EL (cell line): Measurements from ENCODE around the gene STIM1.
A peak's percentile ranks its signal among the peaks of the same experiment; 100 is the strongest.

Experiments
- DNase-seq: peaks from one replicate; pipeline ENCODE4 v3.0.0-alpha.2; 2016

The STIM1 gene

DNA sequence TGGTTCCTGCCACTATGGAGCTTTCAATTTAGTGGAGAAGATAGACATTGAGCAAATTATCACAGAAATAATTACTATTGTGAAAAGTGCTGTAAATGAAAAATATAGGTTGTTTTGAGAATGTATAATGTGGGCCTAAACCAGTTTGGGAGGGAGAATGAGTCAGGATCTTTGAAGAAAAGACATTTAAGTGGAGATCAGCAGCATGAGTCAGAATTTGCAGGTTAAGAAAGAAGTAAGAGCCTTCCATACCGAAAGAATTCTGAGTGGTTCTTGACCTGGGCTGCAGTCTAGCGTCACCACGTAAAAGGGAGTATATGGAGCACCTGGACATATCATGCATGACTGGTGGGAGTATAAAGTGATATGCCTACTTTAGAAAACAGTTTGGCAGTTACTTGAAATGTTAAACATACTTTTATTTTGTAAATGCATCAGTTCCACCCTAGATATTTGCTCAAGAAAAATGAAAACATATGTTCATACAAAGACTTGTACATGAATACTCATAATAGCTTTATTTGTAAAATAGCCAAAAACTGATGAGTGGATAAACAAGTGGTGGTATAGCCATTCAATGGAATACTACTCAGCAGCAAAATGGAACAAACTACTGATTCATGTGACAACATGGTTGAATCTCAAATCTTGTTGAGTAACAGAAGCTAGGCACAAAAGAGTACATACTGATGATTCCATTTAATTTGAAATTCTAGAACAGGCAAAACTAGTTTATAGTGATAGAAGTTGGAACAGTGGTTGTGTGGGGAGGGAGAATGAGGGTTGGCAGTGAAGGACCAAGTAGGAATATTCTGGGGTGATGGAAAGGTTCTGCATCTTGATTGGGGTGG is 99.2 kb downstream of the STIM1 start:
- no peak for DNase-seq

DNA sequence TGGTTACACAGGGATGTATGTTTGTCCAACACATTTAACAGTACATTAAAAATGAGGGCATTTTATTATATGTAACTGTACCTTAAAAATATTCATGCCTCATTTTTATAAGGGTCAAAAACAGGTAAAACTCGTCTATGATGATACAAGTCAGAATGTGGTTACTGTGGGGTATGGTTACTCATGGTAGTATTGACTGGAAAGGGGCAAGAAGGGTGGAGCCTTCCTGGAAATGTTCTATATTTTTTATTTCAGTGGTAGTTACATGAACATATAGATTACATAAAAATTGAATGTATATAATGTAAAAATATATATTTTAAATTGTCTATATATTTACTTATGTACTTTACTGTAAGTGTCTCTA is 99.8 kb downstream of the STIM1 start:
- DNase-seq, result no peak

- no peak for DNase-seq
Measured at GRCh38 chr11:3956038-3956437, 100.6 kb downstream of the STIM1 start.

DNA sequence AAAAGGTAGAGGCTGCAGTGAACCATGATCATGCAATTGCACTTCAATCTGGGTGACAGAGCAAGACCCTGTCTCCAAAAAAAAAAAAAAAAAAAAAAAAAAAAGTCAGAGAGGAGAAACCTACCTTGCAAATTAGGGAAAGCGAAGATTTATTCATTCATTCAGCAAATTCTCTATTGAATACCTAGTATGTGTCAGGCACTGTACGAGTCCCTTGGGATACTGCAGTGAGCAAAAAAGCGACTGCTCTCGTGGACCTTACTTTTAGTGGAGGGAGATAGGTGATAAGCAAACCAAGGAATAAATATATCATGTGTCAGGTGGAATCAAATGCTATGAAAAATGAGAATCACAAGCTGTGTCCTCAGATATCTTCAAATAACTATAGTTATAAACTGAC is 101.3 kb downstream of the STIM1 start:
- DNase-seq, result no peak

DNA sequence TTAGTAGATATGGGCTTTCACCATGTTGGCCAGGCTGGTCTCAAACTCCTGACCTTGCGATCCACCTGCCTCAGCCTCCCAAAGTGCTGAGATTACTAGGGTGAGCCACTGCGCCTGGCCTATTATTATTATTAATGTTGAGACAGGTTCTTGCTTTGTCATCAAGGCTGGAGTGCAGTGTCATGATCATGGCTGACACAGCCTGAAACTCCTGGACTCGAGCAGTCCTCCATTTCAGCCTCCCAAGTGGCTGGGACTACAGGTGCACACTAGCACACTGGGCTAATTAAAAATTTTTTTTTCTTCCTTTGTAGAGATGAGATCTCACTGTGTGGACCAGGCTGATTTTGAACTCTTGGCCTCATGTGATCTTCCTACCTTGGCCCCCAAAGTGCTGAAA is 102.0 kb downstream of the STIM1 start:
- no peak for DNase-seq

GRCh38 chr11:3958281-3958680 is 102.8 kb downstream of the STIM1 start:
- DNase-seq, result peak; percentile 20

GRCh38 chr11:3959015-3959902 is 103.8 kb downstream of the STIM1 start:
- peak; percentile 83 for DNase-seq

DNA sequence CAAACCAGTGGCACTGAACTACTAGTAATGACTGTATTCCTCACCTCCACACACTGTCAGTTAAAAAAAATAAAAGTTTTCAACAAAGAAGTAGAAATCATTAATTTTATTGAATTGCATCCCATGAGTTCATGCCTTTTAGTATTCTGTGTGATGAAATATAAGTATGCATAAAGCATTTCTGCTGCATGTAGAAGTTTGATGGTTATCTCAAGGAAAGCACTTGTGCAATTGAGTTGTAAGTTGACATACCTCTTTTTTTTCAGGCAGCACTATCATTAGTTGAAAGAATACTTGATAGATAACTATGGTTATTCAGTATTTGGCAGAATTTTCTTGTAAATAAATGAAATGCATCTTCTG is 104.4 kb downstream of the STIM1 start:
- peak; percentile 27 for DNase-seq

DNA sequence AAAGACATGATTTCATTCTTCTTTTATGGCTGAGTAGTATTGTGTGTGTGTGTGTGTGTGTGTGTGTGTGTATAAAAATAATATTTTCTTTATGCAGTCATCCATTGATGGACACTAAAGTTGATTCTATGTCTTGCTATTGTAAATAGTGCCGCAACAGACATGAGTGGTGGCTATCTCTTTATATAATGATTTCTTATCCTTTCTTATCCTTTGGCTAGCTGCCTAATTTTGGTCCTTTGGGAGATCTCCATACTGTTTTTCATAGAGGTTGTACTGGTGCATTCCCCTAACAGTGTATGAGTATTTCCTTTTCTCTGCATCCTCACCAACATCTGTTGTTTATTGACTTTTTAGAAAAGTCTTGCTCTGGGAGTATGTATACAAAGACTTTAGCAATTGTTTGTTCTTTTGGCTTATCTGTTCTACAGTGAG is 107.0 kb downstream of the STIM1 start:
- no peak for DNase-seq

GRCh38 chr11:3964056-3964455 is 108.6 kb downstream of the STIM1 start:
- no peak for DNase-seq

- DNase-seq, result no peak
Measured at GRCh38 chr11:3964935-3965604, 109.6 kb downstream of the STIM1 start.

DNA sequence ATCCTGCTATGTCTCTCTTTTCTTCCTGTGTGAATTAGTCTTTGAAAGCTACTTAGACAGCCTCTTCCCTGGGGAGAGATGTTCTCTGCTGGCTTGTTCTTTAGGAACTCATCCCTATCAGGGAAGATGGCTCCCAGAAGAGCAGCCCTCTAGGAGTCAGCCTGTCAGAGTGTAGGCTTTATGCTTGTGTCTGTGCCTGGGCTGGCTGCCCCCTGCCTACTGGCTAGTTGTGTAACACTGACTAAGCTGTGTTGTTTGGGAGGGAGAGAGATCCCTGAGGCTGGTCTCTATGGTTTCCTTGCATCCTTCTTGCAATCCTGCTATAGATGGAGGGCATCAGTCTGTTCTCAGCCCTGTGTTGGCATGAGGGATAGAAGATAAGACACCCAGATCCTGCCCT is 112.2 kb downstream of the STIM1 start:
- DNase-seq, result no peak

DNA sequence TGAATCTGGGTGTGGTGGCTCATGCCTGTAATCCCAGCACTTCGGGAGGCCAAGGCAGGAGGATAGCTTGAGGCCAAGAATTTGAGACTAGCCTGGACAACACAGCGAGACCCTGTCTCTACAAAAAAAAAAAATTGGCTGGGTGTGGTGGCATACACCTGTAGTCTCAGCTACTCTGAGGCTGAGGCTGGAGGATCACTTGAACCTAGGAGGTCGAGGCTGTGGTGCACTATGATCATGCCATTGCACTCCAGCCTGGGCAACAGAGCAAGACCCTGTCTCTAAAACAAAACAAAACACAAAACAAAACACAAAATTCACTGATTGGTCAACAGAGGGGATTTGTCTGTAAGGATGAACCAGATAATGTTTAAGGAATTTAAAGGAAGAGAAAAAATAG is 113.7 kb downstream of the STIM1 start:
- DNase-seq, result no peak

DNA sequence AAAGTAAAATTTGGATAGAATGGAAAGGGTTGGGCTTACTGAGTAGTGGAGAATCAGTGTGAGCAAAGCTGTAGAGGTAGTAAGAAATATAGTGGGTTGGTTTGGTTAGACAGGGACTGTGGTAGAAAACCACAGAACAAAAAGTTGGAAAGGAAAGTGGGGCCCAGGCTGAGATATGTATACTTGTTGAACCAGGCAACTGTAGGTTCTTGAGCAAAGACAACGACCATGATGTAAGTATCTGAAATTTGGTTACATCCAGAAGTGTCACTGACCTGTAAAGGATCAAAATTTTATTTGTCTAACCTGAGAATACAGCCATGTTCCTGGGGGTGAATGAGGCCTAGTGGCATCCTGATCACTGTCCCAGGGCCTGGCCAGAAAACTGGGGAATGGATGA is 114.1 kb downstream of the STIM1 start:
- DNase-seq, result no peak

DNA sequence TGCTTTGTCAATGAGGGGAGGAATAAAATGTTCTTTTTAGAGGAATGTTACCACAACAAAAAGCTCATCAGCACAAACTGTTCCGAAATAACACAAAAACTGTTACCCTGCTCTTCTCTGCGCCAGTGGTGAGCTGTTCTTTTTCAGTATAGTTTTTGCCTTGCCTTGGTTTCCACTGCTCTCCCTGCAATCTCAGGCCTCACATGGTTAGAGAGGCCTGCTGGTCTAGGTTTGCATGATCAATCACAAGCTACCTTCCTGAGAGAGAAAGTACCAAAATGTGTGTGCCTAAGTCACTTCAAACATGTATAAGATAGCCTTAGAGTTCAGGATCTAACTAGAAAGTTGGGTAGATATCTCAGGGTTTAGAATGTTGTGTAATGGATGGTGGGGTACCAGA is 114.6 kb downstream of the STIM1 start:
- no peak for DNase-seq

- no peak for DNase-seq
Measured at GRCh38 chr11:3971756-3972404, 116.4 kb downstream of the STIM1 start.

GRCh38 chr11:3972431-3972830 is 117.0 kb downstream of the STIM1 start:
- DNase-seq, result no peak

DNA sequence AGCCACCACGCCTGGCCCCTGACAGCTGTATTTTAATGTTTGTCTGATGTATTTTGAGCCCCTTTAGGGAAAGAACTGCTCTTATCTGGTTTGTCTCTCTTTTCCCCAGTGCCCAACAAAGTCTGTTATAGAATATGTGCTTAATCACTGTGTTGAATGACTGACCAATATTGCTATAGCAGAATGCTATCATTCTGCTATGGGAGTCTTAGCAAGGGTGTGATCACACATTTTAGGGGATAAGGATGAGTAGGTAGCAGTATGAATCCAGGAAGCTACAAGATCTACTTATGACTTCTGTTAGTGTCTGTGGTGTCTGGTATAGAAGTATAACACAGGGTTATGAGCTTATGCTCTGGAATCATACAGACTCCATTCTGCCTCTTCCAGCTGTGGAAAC is 121.6 kb downstream of the STIM1 start:
- no peak for DNase-seq

GRCh38 chr11:3981084-3981633 is 125.7 kb downstream of the STIM1 start:
- DNase-seq, result no peak

GRCh38 chr11:3982431-3982830 is 127.0 kb downstream of the STIM1 start:
- no peak for DNase-seq

DNA sequence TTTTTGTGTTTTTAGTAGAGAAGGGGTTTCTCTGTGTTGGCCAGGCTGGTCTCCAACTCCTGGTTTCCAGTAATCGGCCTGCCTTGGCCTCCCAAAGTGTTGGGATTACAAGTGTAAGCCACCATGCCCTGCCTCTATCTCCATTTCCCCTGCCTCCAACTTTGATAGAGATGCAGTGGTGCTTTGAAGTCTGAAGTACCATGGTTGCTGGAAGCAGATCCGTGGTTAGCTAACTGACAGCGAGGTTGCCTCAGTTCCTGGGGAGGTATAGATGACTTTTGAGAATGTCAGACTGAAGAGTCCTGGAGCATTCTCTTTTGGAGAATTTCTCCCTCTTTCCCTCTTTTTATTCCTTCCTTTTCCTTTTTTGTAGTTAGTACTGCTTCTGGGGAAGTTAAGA is 127.6 kb downstream of the STIM1 start:
- DNase-seq, result no peak

DNA sequence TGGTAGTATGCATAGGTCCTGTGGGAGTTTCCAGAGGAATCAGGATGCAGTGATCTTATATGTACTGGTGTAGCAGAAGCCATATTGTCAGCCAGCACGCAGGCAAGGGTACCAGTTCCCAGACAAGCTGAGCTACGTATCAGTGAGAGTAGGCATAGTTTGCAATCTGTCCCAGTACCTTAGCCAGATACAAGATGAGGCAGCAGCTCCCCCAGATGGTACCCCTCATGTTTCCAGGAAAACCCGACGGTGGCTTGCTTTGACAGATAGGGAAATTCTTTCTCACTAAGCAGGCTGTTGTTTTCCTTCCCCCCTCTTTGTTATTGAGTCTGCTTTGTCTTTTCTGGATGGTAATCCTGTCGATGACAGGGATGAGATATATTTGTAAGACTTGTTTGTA is 129.4 kb downstream of the STIM1 start:
- DNase-seq, result no peak

- DNase-seq, result no peak
Measured at GRCh38 chr11:3985631-3986030, 130.2 kb downstream of the STIM1 start.
